ENCODE results near the gene FFAR1. TPM values are rescaled to one million over a fixed set of nuclear protein-coding genes. Genes with fewer than 3 reads are reported as not detected.

FFAR1 gene
- total RNA-seq, 4 donors from 2014 or later: not detected

DNA sequence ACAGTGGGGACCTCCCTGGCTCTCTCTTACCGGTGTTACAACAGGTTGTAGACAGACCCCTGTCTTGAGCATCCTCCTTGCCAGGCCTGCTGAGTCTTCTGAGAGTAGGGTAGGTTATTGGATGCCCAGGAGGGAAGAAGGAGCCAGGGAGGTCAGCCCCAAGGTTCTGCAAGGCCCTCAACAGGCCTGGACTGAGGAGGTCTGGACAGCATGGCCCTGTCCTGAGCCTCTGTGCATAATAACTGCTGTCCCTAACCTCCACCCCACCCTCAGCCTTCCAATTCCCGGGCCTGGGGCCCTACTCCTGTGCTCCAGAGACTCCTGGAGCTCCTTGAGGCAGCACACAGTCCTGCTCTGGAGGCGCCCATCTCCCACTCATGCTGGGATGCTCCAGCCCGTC lies 18.4 kb upstream of the FFAR1 start:
- 95 to 96% methylated on average over 4 of the region's 4 CpGs for WGBS, 2 donors
- TF ChIP-seq POLR2A (IDR thresholded peaks at IDR 0.05): no peak
- TF ChIP-seq, protein P1, sequence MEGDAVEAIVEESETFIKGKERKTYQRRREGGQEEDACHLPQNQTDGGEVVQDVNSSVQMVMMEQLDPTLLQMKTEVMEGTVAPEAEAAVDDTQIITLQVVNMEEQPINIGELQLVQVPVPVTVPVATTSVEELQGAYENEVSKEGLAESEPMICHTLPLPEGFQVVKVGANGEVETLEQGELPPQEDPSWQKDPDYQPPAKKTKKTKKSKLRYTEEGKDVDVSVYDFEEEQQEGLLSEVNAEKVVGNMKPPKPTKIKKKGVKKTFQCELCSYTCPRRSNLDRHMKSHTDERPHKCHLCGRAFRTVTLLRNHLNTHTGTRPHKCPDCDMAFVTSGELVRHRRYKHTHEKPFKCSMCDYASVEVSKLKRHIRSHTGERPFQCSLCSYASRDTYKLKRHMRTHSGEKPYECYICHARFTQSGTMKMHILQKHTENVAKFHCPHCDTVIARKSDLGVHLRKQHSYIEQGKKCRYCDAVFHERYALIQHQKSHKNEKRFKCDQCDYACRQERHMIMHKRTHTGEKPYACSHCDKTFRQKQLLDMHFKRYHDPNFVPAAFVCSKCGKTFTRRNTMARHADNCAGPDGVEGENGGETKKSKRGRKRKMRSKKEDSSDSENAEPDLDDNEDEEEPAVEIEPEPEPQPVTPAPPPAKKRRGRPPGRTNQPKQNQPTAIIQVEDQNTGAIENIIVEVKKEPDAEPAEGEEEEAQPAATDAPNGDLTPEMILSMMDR (IDR thresholded peaks at IDR 0.05): no peak
- intact Hi-C loops (cut with DNase I): no loop called here
- DNase-seq: no peak
- Histone ChIP-seq H3K27ac (no peak overlapping the region), H3K4me1 (no peaks in the 10 kb centered on the region), H3K4me3 (replicated peaks in 1 of 3) (no peak overlapping the region), H3K36me3 (no peaks in the 10 kb centered on the region), H3K9me3 (no peaks in the 10 kb centered on the region), H3K27me3 (no peaks in the 10 kb centered on the region)

GRCh38 chr19:35330475-35330874 lies 17.2 kb upstream of the FFAR1 start:
- TF ChIP-seq, protein P1 (IDR thresholded peaks at IDR 0.05): no peak
- no peak for TF ChIP-seq POLR2A (IDR thresholded peaks at IDR 0.05)
- Histone ChIP-seq H3K4me3 (replicated peaks in 1 of 3) (no peak overlapping the region), H3K4me1 (no peaks in the 10 kb centered on the region), H3K27me3 (no peaks in the 10 kb centered on the region), H3K9me3 (no peaks in the 10 kb centered on the region), H3K27ac (no peak overlapping the region), H3K36me3 (no peaks in the 10 kb centered on the region)
- no peak for DNase-seq
- WGBS, 2 donors: 71 to 78% methylated on average over 7 of the region's 7 CpGs
- intact Hi-C loops (cut with DNase I): no loop called here

- intact Hi-C loops (cut with DNase I): no loop called here
- Histone ChIP-seq H3K27ac (no peak overlapping the region), H3K9me3 (no peaks in the 10 kb centered on the region), H3K4me3 (replicated peaks in 1 of 3) (no peak overlapping the region), H3K4me1 (no peaks in the 10 kb centered on the region), H3K27me3 (no peaks in the 10 kb centered on the region), H3K36me3 (no peaks in the 10 kb centered on the region)
- no peak for DNase-seq
- TF ChIP-seq, protein P1 (IDR thresholded peaks at IDR 0.05): no peak
- TF ChIP-seq POLR2A (IDR thresholded peaks at IDR 0.05): no peak
- WGBS, 2 donors: 86 to 90% methylated on average over 14 of the region's 14 CpGs
Observed at GRCh38 chr19:35331551-35332214, 16.0 kb upstream of the FFAR1 start.

DNA sequence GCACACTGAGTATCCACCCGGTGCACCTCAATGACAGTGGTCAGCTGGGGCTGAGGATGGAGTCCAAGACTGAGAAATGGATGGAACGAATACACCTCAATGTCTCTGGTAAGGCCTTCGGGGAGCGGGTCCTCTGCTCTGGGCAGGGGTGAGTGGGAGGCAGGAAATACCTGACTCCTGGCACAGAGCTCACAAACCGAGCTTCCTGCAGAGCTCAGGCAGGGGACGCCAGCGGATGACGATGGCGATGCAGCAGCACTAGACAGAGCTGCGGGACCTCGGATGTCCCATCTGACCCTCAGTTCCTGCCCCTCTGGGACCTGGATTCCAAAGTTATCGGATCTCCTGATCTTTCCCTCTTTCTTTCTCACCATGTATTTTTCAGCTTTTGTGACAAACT lies 14.9 kb upstream of the FFAR1 start:
- no peak for TF ChIP-seq POLR2A (IDR thresholded peaks at IDR 0.05)
- TF ChIP-seq, protein P1 (IDR thresholded peaks at IDR 0.05): no peak

GRCh38 chr19:35334144-35334753 lies 13.5 kb upstream of the FFAR1 start:
- Histone ChIP-seq H3K4me1 (no peaks in the 10 kb centered on the region), H3K4me3 (replicated peaks in 1 of 3) (no peak overlapping the region), H3K27me3 (no peaks in the 10 kb centered on the region), H3K9me3 (no peaks in the 10 kb centered on the region), H3K36me3 (no peaks in the 10 kb centered on the region), H3K27ac (no peak overlapping the region)
- TF ChIP-seq, protein P1 (IDR thresholded peaks at IDR 0.05): no peak
- no peak for TF ChIP-seq POLR2A (IDR thresholded peaks at IDR 0.05)
- no peak for DNase-seq
- 82 to 90% methylated on average over 10 of the region's 10 CpGs for WGBS, 2 donors
- intact Hi-C loops (cut with DNase I): no loop called here

More for the DNA sequence above, 14.9 kb upstream of the FFAR1 start:
- Histone ChIP-seq H3K4me3 (replicated peaks in 1 of 3) (no peak overlapping the region), H3K36me3 (no peaks in the 10 kb centered on the region), H3K27ac (no peak overlapping the region), H3K27me3 (no peaks in the 10 kb centered on the region), H3K4me1 (no peaks in the 10 kb centered on the region), H3K9me3 (no peaks in the 10 kb centered on the region)
- DNase-seq: no peak
- intact Hi-C loops (cut with DNase I): no loop called here
- WGBS, 2 donors: 64 to 82% methylated on average over 12 of the region's 12 CpGs
